ENCODE results near the gene RHO.

Gene RHO

DNA sequence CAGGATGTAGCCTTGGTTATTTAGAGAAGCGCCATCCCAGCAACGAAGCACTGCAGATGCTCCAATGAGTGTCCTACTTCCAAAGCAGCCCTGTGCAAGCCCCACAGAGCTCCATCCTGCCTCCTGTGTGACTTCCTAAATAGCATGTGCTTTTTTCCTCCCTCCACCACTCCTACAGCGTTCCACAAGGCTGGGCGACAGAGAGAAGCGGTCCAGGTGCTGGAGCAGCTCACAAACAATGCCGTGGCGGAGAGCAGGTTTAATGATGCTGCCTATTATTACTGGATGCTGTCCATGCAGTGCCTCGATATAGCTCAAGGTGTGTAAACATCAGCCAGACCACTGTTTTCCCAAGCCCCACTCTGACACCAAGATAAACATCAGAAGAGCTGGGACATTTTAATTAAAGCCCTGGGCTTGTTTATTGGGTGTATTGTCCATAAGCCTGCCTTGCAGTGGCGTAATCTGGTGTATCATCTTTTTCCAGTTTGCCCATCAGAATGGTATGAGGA, 22.2 kb upstream of the RHO start:
- Histone ChIP-seq H2AFZ (ENCODE audit: low read depth) (no peak overlapping the region), H3K9ac (no peak overlapping the region), H3K36me3 (ENCODE audit: insufficient read depth) (no peaks in the 10 kb centered on the region), H3K27me3 (ENCODE audit: insufficient read depth, low read depth) (no peaks in the 10 kb centered on the region), H3K4me3 (IDR thresholded peaks at IDR 0.05; ENCODE audit: insufficient read depth, low read depth, low read length) (no peak overlapping the region), H3K4me1 (ENCODE audit: low read depth, poor library complexity, severe bottlenecking) (peaks cover 75% of the 10 kb centered on the region), H3K4me2 (peak overlapping the region; percentile 75), H3K79me2 (ENCODE audit: insufficient read depth, low read depth) (no peaks in the 10 kb centered on the region), H3K27ac (peak overlapping the region; percentile 84; the same call in 1 of the 2 replicates), H4K20me1 (ENCODE audit: insufficient read depth) (no peaks in the 10 kb centered on the region)
- TF ChIP-seq, protein P1, sequence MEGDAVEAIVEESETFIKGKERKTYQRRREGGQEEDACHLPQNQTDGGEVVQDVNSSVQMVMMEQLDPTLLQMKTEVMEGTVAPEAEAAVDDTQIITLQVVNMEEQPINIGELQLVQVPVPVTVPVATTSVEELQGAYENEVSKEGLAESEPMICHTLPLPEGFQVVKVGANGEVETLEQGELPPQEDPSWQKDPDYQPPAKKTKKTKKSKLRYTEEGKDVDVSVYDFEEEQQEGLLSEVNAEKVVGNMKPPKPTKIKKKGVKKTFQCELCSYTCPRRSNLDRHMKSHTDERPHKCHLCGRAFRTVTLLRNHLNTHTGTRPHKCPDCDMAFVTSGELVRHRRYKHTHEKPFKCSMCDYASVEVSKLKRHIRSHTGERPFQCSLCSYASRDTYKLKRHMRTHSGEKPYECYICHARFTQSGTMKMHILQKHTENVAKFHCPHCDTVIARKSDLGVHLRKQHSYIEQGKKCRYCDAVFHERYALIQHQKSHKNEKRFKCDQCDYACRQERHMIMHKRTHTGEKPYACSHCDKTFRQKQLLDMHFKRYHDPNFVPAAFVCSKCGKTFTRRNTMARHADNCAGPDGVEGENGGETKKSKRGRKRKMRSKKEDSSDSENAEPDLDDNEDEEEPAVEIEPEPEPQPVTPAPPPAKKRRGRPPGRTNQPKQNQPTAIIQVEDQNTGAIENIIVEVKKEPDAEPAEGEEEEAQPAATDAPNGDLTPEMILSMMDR (conservative IDR thresholded peaks at IDR 0.05; ENCODE audit: low read depth, low read length), result no peak

DNA sequence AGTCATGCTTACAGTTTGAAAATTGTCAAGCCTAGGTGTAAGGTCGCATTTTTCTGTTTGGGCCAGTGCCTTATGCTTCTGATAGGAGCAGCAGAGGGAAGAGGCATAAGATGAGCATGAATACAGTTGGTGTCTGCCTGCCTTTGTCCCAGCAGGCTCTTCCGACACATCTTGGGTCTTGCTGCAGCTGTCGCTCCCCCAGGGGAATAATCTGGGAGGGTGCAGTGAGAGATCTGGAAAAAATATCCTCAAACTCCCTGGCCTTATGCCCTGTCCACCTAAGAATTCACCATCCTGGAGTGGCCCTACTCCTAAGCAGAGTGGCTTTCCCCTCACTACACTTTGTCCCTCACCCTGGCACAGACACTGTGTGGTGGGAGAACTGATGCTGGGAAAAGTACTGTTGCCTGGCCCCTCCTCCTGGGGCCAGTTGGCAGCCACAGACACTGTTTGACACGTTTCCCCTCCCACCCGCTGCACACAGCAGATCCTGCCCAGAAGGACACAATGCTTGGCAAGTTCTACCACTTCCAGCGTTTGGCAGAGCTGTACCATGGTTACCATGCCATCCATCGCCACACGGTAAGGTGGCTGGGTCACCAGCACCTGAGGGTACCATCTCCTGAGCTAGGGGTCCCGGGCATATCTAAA, 21.1 kb upstream of the RHO start:
- Histone ChIP-seq H3K9ac (no peak overlapping the region), H3K4me1 (ENCODE audit: low read depth, poor library complexity, severe bottlenecking) (peaks cover 65% of the 10 kb centered on the region), H4K20me1 (ENCODE audit: insufficient read depth) (no peaks in the 10 kb centered on the region), H3K36me3 (ENCODE audit: insufficient read depth) (no peaks in the 10 kb centered on the region), H2AFZ (ENCODE audit: low read depth) (no peak overlapping the region), H3K27ac (no peak overlapping the region), H3K27me3 (ENCODE audit: insufficient read depth, low read depth) (no peaks in the 10 kb centered on the region), H3K4me3 (IDR thresholded peaks at IDR 0.05; ENCODE audit: insufficient read depth, low read depth, low read length) (no peak overlapping the region), H3K4me2 (no peak overlapping the region; the same call in 1 of the 2 replicates), H3K79me2 (ENCODE audit: insufficient read depth, low read depth) (no peaks in the 10 kb centered on the region)
- TF ChIP-seq, protein P1 (conservative IDR thresholded peaks at IDR 0.05; ENCODE audit: low read depth, low read length), result no peak

DNA sequence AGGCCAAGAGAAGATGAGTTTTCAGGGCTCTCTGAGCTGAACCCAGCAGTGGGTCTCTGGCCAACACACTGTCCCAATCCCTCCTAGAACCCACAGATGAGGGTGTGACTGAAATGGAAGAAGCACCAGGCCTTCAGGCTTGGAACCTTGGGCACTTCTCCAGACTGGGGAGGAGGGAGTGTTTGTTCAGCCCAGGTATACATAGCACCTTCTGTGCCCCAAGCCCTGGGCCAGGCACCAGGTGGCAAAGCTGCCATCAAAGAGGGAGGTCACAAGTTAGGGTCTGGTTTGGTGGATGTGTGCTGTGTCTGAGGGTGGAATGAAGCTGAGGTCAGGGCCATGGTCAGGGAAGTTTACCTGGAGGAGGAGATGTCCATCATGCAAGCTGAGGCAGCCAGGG, 15.8 kb upstream of the RHO start:
- H3K36me3 ChIP-seq (ENCODE audit: insufficient read depth), result no peaks in the 10 kb centered on the region
- H3K27me3 ChIP-seq (ENCODE audit: insufficient read depth, low read depth), result no peaks in the 10 kb centered on the region
- H3K4me2 ChIP-seq, result no peak overlapping the region
- no peak overlapping the region for H3K9ac ChIP-seq
- no peaks in the 10 kb centered on the region for H3K79me2 ChIP-seq (ENCODE audit: insufficient read depth, low read depth)
- H3K27ac ChIP-seq, result no peak overlapping the region
- H4K20me1 ChIP-seq (ENCODE audit: insufficient read depth), result no peaks in the 10 kb centered on the region
- H3K4me3 ChIP-seq (IDR thresholded peaks at IDR 0.05; ENCODE audit: insufficient read depth, low read depth, low read length), result no peak overlapping the region
- peaks cover 12% of the 10 kb centered on the region for H3K4me1 ChIP-seq (ENCODE audit: low read depth, poor library complexity, severe bottlenecking)
- H2AFZ ChIP-seq (ENCODE audit: low read depth), result no peak overlapping the region
- TF ChIP-seq, protein P1 (conservative IDR thresholded peaks at IDR 0.05; ENCODE audit: low read depth, low read length), result no peak

DNA sequence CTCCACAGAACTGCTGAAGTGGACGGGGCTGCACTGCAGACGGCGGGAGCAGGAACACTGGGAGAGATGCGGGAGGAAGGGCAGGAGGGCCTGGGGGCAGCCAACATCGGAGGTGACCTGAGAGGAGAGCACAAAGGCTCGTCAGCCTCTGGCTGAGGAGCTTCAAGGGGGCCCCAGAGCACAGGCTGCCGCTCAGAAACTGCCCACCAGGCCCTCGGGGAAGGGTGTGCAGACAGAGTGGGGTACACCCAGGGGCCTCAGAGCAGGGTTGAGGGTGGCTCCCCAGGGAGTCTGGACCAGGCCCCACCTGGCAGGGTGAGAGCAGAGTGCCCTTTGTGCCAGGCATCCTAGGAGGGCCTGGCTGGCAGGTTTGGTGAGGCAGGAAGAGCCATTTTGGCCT, 14.7 kb upstream of the RHO start:
- Histone ChIP-seq H3K4me2 (no peak overlapping the region), H3K27me3 (ENCODE audit: insufficient read depth, low read depth) (no peaks in the 10 kb centered on the region), H3K79me2 (ENCODE audit: insufficient read depth, low read depth) (no peaks in the 10 kb centered on the region), H2AFZ (ENCODE audit: low read depth) (no peak overlapping the region), H3K4me1 (ENCODE audit: low read depth, poor library complexity, severe bottlenecking) (peaks cover under 1% of the 10 kb centered on the region), H3K9ac (no peak overlapping the region), H3K36me3 (ENCODE audit: insufficient read depth) (no peaks in the 10 kb centered on the region), H4K20me1 (ENCODE audit: insufficient read depth) (no peaks in the 10 kb centered on the region), H3K27ac (no peak overlapping the region), H3K4me3 (IDR thresholded peaks at IDR 0.05; ENCODE audit: insufficient read depth, low read depth, low read length) (no peak overlapping the region)
- TF ChIP-seq, protein P1 (conservative IDR thresholded peaks at IDR 0.05; ENCODE audit: low read depth, low read length), result no peak

Data from KMS-11 (cell line).